ENCODE data around the gene CSMD2. TPM values are rescaled to one million over a fixed set of nuclear protein-coding genes. Genes with fewer than 3 reads are reported as not detected.

The CSMD2 gene
- total and polyA plus RNA-seq, 2 donors (not counting 1 experiment from before 2014, with no cell fraction given), result 2.2 to 7.6 TPM

GRCh38 chr1:33586795-33587194 lies 578.2 kb downstream of the CSMD2 start:
- no peaks in the 10 kb centered on the region for H4K20me1 ChIP-seq (ENCODE audit: control insufficient read depth, extremely low read depth, insufficient read depth, low read length)
- no peak overlapping the region for H2AFZ ChIP-seq (ENCODE audit: low read length)
- peaks cover 2% of the 10 kb centered on the region for H3K4me1 ChIP-seq (ENCODE audit: control insufficient read depth, extremely low read depth, insufficient read depth, low read length)
- no peak overlapping the region for H3K4me3 ChIP-seq (replicated peaks in 1 of 4; ENCODE audit: control extremely low read depth in 1 of 4, insufficient read depth in 1 of 4, low read depth in 3 of 4, low read length in 4 of 4)
- H3K36me3 ChIP-seq (ENCODE audit: control insufficient read depth, insufficient read depth, low read length), result no peaks in the 10 kb centered on the region
- no peaks in the 10 kb centered on the region for H3K27me3 ChIP-seq (ENCODE audit: control insufficient read depth, insufficient read depth, low read length)
- no peak for DNase-seq (ENCODE audit: low read depth in 2 of 2)
- no peak overlapping the region for H3K27ac ChIP-seq (ENCODE audit: insufficient read depth, low read length)
- H3K9ac ChIP-seq (ENCODE audit: insufficient read depth, low read length), result no peak overlapping the region
- TF ChIP-seq CTCF (conservative IDR thresholded peaks at IDR 0.05 in 1 of 2, IDR thresholded peaks at IDR 0.05 in 1 of 2; ENCODE audit: low read depth in 1 of 2, low read length in 2 of 2) (no peak), EZH2 (IDR thresholded peaks at IDR 0.05; ENCODE audit: low read length, missing control alignments) (no peak)
- no peaks in the 10 kb centered on the region for H3K9me3 ChIP-seq (ENCODE audit: control insufficient read depth, insufficient read depth, low read depth, low read length)
- H3K79me2 ChIP-seq (ENCODE audit: control insufficient read depth, insufficient read depth, low read length), result no peaks in the 10 kb centered on the region
- no peak overlapping the region for H3K4me2 ChIP-seq (ENCODE audit: extremely low read depth, insufficient read depth, low read length)

- no peak overlapping the region for H3K27ac ChIP-seq (ENCODE audit: insufficient read depth, low read length)
- H2AFZ ChIP-seq (ENCODE audit: low read length), result no peak overlapping the region
- H4K20me1 ChIP-seq (ENCODE audit: control insufficient read depth, extremely low read depth, insufficient read depth, low read length), result no peaks in the 10 kb centered on the region
- TF ChIP-seq CTCF (conservative IDR thresholded peaks at IDR 0.05 in 1 of 2, IDR thresholded peaks at IDR 0.05 in 1 of 2; ENCODE audit: low read depth in 1 of 2, low read length in 2 of 2) (no peak), EZH2 (IDR thresholded peaks at IDR 0.05; ENCODE audit: low read length, missing control alignments) (no peak)
- H3K27me3 ChIP-seq (ENCODE audit: control insufficient read depth, insufficient read depth, low read length), result no peaks in the 10 kb centered on the region
- no peak overlapping the region for H3K4me3 ChIP-seq (replicated peaks in 1 of 4; ENCODE audit: control extremely low read depth in 1 of 4, insufficient read depth in 1 of 4, low read depth in 3 of 4, low read length in 4 of 4)
- no peak overlapping the region for H3K4me2 ChIP-seq (ENCODE audit: extremely low read depth, insufficient read depth, low read length)
- H3K9me3 ChIP-seq (ENCODE audit: control insufficient read depth, insufficient read depth, low read depth, low read length), result no peaks in the 10 kb centered on the region
- peaks cover 2% of the 10 kb centered on the region for H3K4me1 ChIP-seq (ENCODE audit: control insufficient read depth, extremely low read depth, insufficient read depth, low read length)
- no peak overlapping the region for H3K9ac ChIP-seq (ENCODE audit: insufficient read depth, low read length)
- no peaks in the 10 kb centered on the region for H3K79me2 ChIP-seq (ENCODE audit: control insufficient read depth, insufficient read depth, low read length)
- peak in 1 of 2 donors; percentile 79 for DNase-seq (ENCODE audit: low read depth in 2 of 2)
- no peaks in the 10 kb centered on the region for H3K36me3 ChIP-seq (ENCODE audit: control insufficient read depth, insufficient read depth, low read length)
Observed at GRCh38 chr1:33586106-33586505, 578.9 kb downstream of the CSMD2 start.

- H3K27ac ChIP-seq (ENCODE audit: insufficient read depth, low read length), result no peak overlapping the region
- TF ChIP-seq CTCF (conservative IDR thresholded peaks at IDR 0.05 in 1 of 2, IDR thresholded peaks at IDR 0.05 in 1 of 2; ENCODE audit: low read depth in 1 of 2, low read length in 2 of 2) (no peak), EZH2 (IDR thresholded peaks at IDR 0.05; ENCODE audit: low read length, missing control alignments) (no peak)
- H3K4me2 ChIP-seq (ENCODE audit: extremely low read depth, insufficient read depth, low read length), result no peak overlapping the region
- no peak overlapping the region for H2AFZ ChIP-seq (ENCODE audit: low read length)
- no peak overlapping the region for H3K4me3 ChIP-seq (replicated peaks in 1 of 4; ENCODE audit: control extremely low read depth in 1 of 4, insufficient read depth in 1 of 4, low read depth in 3 of 4, low read length in 4 of 4)
- no peaks in the 10 kb centered on the region for H3K36me3 ChIP-seq (ENCODE audit: control insufficient read depth, insufficient read depth, low read length)
- no peaks in the 10 kb centered on the region for H3K27me3 ChIP-seq (ENCODE audit: control insufficient read depth, insufficient read depth, low read length)
- H4K20me1 ChIP-seq (ENCODE audit: control insufficient read depth, extremely low read depth, insufficient read depth, low read length), result no peaks in the 10 kb centered on the region
- no peaks in the 10 kb centered on the region for H3K79me2 ChIP-seq (ENCODE audit: control insufficient read depth, insufficient read depth, low read length)
- H3K9me3 ChIP-seq (ENCODE audit: control insufficient read depth, insufficient read depth, low read depth, low read length), result no peaks in the 10 kb centered on the region
- DNase-seq (ENCODE audit: low read depth in 2 of 2), result no peak
- H3K4me1 ChIP-seq (ENCODE audit: control insufficient read depth, extremely low read depth, insufficient read depth, low read length), result peaks cover 2% of the 10 kb centered on the region
- H3K9ac ChIP-seq (ENCODE audit: insufficient read depth, low read length), result no peak overlapping the region
Observed at GRCh38 chr1:33583567-33583966, 581.5 kb downstream of the CSMD2 start.
